Left lung (tissue), 10 donors: ENCODE measurements around the gene EFCAB8. TPM values are rescaled to one million over a fixed set of nuclear protein-coding genes. Genes with fewer than 3 reads are reported as not detected.
"Not testable (repeated sequence)": the region's sequence is repeated elsewhere in the genome, so short reads cannot be mapped to it uniquely, and the experiment has no call there.

Experiments
- ATAC-seq: fragments of 200-7000 bp; cut with Tn5 transposase; one replicate; pipeline ENCODE4 v1.9.1; 2020; ENCODE audit warnings: moderate library complexity
- DNase-seq, 4 donors: peaks; one replicate each; pipeline ENCODE4 v3.0.0-alpha.2; 2013 to 2020
- H3K27ac ChIP-seq, 2 donors: fragments of 200-600 bp; sonication (generic) in 1 of 2; one replicate each; pipeline versions ENCODE4 v1.5.0 to v1.8.0; 2020 to 2021
- H3K27me3 ChIP-seq, 2 donors: fragments of 200-600 bp; sonication (generic) in 1 of 2; one replicate each; pipeline versions ENCODE4 v1.5.0 to v1.8.0; 2020 to 2021
- H3K36me3 ChIP-seq, 2 donors: fragments of 200-600 bp; sonication (generic) in 1 of 2; one replicate each; pipeline versions ENCODE4 v1.5.0 to v1.8.0; 2020 to 2021
- H3K4me1 ChIP-seq, 2 donors: fragments of 200-600 bp; one replicate each; pipeline ENCODE4 v1.8.0; 2021
- H3K4me3 ChIP-seq, 2 donors: fragments of 200-600 bp; sonication (generic) in 1 of 2; one replicate each; pipeline versions ENCODE4 v1.5.0 to v1.8.0; 2020 to 2021; ENCODE audit warnings: mild to moderate bottlenecking in 1 of 2
- H3K9me3 ChIP-seq, 2 donors: fragments of 200-600 bp; sonication (generic) in 1 of 2; one replicate each; pipeline versions ENCODE4 v1.5.0 to v1.8.0; 2020 to 2021
- intact Hi-C, 2 donors: fragments of 100-400 bp; cut with DNase I; formaldehyde crosslinking; loops; one replicate each; pipeline versions ENCODE4 v1.11.2 to v1.14.2; 2022
- polyA plus RNA-seq, 6 donors: library from polyadenylated mRNA; unstranded; fragments of 120-200 nt; gene quantifications; one replicate each; pipeline ENCODE4 v1.2.1, GENCODE V29; 2013; ENCODE audit not compliant: insufficient read length in 6 of 6
- total RNA-seq, 2 donors: library from RNA; stranded (reverse); fragmentation: NEBNext Ultra II Directional; extraction: Animal tissue kit (Norgen Biotek cat#: 25700); gene quantifications; one replicate each; pipeline ENCODE4 v1.2.1, GENCODE V29; 2021
- TF ChIP-seq, protein P1 (sequence below), 2 donors: fragments of 200-600 bp; sonication (generic) in 1 of 2; IDR thresholded peaks; one replicate each; pipeline versions ENCODE4 v1.5.0 to v1.8.0; 2021; ENCODE audit warnings: antibody characterized with exemption in 2 of 2
- donor health status: DM: no; HTN: yes; CAD: no.
- donor health status: DM: no; HTN: no; CAD: no.

Gene EFCAB8
- total and polyA plus RNA-seq, 8 donors = 0.07 to 1.0 (median 0.15) TPM; not detected in 1

- Histone ChIP-seq H3K4me1 (peaks cover 0 to 8% of the 10 kb centered on the region in 2 donors), H3K27ac (no peak overlapping the region), H3K9me3 (no peaks in the 10 kb centered on the region), H3K36me3 (no peaks in the 10 kb centered on the region), H3K4me3 (no peak overlapping the region), H3K27me3 (no peaks in the 10 kb centered on the region)
- TF ChIP-seq, protein P1, sequence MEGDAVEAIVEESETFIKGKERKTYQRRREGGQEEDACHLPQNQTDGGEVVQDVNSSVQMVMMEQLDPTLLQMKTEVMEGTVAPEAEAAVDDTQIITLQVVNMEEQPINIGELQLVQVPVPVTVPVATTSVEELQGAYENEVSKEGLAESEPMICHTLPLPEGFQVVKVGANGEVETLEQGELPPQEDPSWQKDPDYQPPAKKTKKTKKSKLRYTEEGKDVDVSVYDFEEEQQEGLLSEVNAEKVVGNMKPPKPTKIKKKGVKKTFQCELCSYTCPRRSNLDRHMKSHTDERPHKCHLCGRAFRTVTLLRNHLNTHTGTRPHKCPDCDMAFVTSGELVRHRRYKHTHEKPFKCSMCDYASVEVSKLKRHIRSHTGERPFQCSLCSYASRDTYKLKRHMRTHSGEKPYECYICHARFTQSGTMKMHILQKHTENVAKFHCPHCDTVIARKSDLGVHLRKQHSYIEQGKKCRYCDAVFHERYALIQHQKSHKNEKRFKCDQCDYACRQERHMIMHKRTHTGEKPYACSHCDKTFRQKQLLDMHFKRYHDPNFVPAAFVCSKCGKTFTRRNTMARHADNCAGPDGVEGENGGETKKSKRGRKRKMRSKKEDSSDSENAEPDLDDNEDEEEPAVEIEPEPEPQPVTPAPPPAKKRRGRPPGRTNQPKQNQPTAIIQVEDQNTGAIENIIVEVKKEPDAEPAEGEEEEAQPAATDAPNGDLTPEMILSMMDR (IDR thresholded peaks at IDR 0.05) = no peak
- ATAC-seq = no peak
- intact Hi-C loops = no loop called here
- no peak for DNase-seq
These were observed 114.5 kb downstream of the EFCAB8 start for GRCh38 chr20:32973077-32973717.

DNA sequence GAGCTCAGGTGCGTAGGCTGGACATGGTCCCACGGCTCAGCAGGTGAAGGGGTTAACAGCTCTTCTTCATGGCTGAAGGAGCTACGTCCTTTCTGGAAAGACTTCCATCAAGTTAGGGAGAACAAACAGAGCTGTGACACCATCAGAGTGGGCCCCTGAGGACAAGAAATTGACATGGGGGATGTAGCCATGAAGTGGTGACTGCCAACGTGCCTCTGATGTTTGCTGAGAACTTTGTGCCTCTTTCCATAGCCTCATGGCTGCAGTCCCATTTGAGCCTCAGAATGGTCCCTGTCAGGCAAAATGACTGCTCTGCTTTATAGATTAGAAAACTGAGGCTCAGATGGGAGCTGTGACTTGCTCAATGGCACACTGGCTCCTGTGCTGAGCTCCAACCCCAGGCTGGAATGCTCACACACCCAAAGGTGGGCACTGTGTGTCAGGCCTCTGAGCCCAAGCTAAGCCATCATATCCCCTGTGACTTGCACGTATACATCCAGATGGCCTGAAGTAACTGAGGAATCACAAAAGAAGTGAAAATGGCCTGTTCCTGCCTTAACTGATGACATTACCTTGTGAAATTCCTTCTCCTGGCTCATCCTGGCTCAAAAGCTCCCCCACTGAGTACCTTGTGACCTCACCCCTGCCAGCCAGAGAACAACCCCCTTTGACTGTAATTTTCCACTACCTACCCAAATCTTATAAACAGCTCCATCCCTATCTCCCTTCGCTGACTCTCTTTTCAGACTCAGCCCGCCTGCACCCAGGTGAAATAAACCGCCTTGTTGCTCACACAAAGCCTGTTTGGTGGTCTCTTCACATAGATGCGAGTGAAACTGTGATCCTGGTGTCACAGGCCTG is 115.7 kb downstream of the EFCAB8 start:
- H3K27ac ChIP-seq, DNase-seq, intact Hi-C loops, H3K36me3 ChIP-seq, H3K9me3 ChIP-seq, H3K4me1 ChIP-seq, ATAC-seq, H3K27me3 ChIP-seq, H3K4me3 ChIP-seq: not testable (repeated sequence)

DNA sequence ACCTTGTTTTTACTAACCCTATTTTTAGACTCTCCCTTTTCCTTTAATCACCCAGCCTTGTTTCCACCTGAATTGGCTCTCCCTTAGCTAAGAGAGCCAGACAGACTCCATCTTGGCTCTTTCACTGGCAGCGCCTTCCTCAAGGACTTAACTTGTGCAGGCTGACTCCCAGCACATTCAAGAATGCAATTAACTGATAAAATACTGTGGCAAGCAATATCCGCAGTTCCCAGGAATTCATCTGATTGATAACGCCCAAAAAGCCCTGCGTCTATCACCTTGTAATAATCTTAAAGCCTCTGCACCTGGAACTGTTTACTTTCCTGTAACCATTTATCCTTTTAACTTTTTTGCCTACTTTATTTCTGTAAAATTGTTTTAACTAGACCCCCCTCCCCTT is 116.4 kb downstream of the EFCAB8 start:
- intact Hi-C loops, H3K4me1 ChIP-seq, H3K27ac ChIP-seq, ATAC-seq, H3K9me3 ChIP-seq, H3K36me3 ChIP-seq, DNase-seq, H3K27me3 ChIP-seq, H3K4me3 ChIP-seq: not testable (repeated sequence)

DNA sequence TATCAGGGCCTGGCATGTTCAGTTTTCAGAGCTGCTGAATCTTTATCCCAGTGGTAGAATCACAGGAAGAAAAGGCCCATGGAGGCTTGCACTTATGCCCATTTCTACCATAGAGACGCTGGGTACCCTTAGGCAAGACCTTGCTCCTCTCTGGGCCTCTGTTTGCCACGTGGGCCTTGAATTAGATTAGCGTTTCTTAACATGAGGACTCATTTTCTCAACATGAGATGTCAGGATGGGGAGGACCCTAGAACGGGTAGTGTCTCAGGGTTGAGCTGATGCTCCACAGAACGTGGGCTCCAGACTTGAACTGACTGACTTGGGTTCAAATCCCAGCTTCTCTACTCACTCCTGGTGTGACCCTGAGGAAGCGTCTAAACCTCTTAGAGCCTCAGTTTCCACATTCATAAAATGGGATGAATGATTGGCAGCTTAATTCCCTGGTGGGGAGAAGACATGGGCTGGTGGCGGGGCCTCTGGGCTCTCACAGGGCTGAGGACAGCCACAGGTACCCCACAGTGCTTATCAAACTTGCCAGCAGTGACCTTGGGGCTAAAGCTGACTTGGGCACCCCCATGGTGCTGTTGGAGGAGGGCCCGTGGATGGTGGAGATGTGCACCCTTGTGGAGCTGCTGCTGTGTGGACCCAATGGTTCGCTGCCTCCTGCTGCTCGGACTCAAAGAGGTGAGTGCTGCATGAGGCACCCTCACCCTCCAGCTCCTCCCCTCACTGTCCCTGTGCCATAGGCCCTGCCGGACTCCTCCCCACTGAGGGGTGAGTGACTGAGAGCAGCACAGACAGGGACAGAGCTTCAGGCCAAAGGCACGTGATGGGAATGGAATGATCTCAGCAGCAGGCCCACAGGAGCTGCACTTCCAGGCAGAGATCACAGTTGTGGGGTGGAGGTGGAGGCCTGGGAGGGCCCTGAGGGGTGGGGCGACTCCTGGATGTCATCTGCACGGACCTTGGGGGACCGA is 117.3 kb downstream of the EFCAB8 start:
- no peak for DNase-seq
- H3K9me3 ChIP-seq = no peaks in the 10 kb centered on the region
- peaks cover 0 to 8% of the 10 kb centered on the region in 2 donors for H3K4me1 ChIP-seq
- ATAC-seq = no peak
- no peaks in the 10 kb centered on the region for H3K36me3 ChIP-seq
- H3K27me3 ChIP-seq = no peaks in the 10 kb centered on the region
- no peak overlapping the region for H3K4me3 ChIP-seq
- TF ChIP-seq, protein P1 (IDR thresholded peaks at IDR 0.05) = no peak
- intact Hi-C loops = no loop called here
- H3K27ac ChIP-seq = no peak overlapping the region

DNA sequence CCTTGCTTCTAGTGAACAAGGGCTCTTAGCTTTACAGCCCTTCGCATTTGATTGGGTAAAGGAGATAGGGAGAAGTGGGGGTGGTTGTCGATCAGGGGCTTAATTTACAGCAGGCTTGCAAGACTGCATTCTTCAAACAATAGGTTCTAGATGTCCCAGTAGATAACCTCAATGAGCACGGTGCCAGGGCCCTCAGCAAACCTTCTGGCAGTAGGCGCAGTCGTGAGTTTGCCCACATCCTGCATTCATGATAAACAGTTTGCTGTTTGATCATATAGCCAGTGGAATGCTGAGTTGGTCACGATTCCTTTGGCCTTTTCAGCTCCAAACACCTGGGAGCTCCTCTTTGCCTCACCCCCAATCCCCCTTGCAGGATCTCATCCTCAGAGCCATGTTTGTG is 118.0 kb downstream of the EFCAB8 start:
- Histone ChIP-seq H3K27me3 (no peaks in the 10 kb centered on the region), H3K36me3 (no peaks in the 10 kb centered on the region), H3K4me3 (no peak overlapping the region), H3K27ac (no peak overlapping the region), H3K4me1 (peaks cover 0 to 8% of the 10 kb centered on the region in 2 donors), H3K9me3 (no peaks in the 10 kb centered on the region)
- no peak for DNase-seq
- intact Hi-C loops = no loop called here
- ATAC-seq = no peak
- TF ChIP-seq, protein P1 (IDR thresholded peaks at IDR 0.05) = no peak
